ENCODE measurements around the gene POLR3H. TPM values are rescaled to one million over a fixed set of nuclear protein-coding genes. Genes with fewer than 3 reads are reported as not detected.

The POLR3H gene
- polyA plus RNA-seq, 3 donors: 9.4 to 19.0 (median 10.4) TPM

DNA sequence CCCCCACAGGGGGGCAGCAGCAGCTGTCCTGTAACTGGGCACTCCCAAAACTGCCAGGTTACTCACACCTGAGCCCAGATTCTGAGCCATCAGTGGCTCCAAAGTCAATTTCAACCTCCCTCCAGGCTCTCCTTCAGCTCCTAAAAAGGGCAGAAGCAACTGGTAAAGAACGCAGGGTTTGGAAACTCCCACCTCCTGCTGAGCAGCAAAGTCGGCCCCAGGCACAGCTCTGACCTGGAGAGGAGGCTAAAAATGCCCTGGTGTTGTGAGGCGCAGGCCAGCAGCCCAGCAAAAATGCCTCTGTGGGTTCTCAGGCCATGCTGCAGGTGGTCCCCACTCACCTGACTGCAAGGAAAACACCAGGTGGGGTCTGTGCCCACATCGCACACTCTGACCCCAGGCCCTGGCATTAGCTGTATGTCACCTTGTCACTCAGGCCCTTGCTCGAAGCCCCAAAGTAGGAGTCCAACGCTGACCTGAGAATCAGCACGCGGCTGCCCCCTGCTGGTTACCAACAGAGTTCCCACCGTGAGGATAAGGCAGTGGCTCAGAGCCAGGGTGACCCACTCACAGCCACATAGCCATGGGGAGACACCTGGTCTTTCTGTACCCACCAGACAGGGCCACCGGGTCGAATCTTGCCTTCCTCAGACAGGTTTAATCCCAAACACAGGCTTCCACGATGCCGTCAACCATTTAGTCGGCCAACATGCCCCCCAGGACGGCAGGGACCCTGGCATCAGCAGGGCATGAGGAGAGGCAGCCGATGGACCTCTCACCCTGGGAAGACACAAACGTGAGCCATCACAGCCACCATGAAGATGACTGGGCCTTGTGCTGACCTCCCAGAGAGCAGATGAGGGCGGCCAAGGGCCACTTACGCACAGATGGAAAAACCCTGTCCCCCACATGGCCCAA is 11.1 kb downstream of the POLR3H start:
- intact Hi-C loops (cut with micrococcal nuclease): no loop called here
- TF ChIP-seq, protein P1, sequence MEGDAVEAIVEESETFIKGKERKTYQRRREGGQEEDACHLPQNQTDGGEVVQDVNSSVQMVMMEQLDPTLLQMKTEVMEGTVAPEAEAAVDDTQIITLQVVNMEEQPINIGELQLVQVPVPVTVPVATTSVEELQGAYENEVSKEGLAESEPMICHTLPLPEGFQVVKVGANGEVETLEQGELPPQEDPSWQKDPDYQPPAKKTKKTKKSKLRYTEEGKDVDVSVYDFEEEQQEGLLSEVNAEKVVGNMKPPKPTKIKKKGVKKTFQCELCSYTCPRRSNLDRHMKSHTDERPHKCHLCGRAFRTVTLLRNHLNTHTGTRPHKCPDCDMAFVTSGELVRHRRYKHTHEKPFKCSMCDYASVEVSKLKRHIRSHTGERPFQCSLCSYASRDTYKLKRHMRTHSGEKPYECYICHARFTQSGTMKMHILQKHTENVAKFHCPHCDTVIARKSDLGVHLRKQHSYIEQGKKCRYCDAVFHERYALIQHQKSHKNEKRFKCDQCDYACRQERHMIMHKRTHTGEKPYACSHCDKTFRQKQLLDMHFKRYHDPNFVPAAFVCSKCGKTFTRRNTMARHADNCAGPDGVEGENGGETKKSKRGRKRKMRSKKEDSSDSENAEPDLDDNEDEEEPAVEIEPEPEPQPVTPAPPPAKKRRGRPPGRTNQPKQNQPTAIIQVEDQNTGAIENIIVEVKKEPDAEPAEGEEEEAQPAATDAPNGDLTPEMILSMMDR (IDR thresholded peaks at IDR 0.05): peak; percentile 87
- Histone ChIP-seq H3K4me3 (replicated peaks in 1 of 3; ENCODE audit: low read depth in 2 of 3, low read length in 3 of 3) (no peak overlapping the region), H3K9ac (ENCODE audit: insufficient read depth, low read length, poor library complexity, severe bottlenecking) (no peak overlapping the region), H3K27me3 (ENCODE audit: control insufficient read depth in 2 of 2, insufficient read depth in 2 of 2, low read length in 2 of 2) (no peaks in the 10 kb centered on the region), H3K9me3 (replicated peaks in 1 of 2; ENCODE audit: control insufficient read depth in 1 of 2, insufficient read depth in 1 of 2, low read length in 2 of 2) (no peaks in the 10 kb centered on the region), H4K20me1 (ENCODE audit: insufficient read depth, low read length) (peaks cover 37% of the 10 kb centered on the region), H3K27ac (ENCODE audit: low read depth in 1 of 2, low read length in 2 of 2) (peak overlapping the region in 1 of 2 donors; percentile 18), H3K4me2 (replicated peaks; ENCODE audit: extremely low read depth, low read length, poor library complexity, severe bottlenecking) (no peak overlapping the region), H3K4me1 (ENCODE audit: control insufficient read depth in 1 of 2, insufficient read depth in 2 of 2, low read length in 2 of 2) (no peaks in the 10 kb centered on the region), H3K79me2 (ENCODE audit: insufficient read depth, low read length) (no peaks in the 10 kb centered on the region), H3K36me3 (replicated peaks in 1 of 2; ENCODE audit: control insufficient read depth in 1 of 2, insufficient read depth in 2 of 2, low read length in 2 of 2) (peaks cover 45 to 59% of the 10 kb centered on the region in 2 donors), H2AFZ (ENCODE audit: insufficient read depth, low read depth, low read length, poor library complexity, severe bottlenecking) (no peak overlapping the region)
- DNase-seq: peak; percentile 47 to 62 (median 60)
- peaks cover 3% of the 10 kb centered on the region for H3K4me1 Mint-ChIP-seq
- peaks cover 40 to 80% of the 10 kb centered on the region in 2 donors for H3K36me3 Mint-ChIP-seq
- peak overlapping the region in 3 of 7 donors; percentile 19 to 58 (median 42) for H3K27ac Mint-ChIP-seq
- H3K27me3 Mint-ChIP-seq (ENCODE audit: low read depth in 3 of 3): peaks cover 0 to 4% (median 0%) of the 10 kb centered on the region in 3 donors
- H3K4me3 Mint-ChIP-seq: no peak overlapping the region
- H3K9me3 Mint-ChIP-seq: no peaks in the 10 kb centered on the region
- 70% methylated on average over 15 of the region's 19 CpGs for WGBS (ENCODE audit: insufficient coverage)

DNA sequence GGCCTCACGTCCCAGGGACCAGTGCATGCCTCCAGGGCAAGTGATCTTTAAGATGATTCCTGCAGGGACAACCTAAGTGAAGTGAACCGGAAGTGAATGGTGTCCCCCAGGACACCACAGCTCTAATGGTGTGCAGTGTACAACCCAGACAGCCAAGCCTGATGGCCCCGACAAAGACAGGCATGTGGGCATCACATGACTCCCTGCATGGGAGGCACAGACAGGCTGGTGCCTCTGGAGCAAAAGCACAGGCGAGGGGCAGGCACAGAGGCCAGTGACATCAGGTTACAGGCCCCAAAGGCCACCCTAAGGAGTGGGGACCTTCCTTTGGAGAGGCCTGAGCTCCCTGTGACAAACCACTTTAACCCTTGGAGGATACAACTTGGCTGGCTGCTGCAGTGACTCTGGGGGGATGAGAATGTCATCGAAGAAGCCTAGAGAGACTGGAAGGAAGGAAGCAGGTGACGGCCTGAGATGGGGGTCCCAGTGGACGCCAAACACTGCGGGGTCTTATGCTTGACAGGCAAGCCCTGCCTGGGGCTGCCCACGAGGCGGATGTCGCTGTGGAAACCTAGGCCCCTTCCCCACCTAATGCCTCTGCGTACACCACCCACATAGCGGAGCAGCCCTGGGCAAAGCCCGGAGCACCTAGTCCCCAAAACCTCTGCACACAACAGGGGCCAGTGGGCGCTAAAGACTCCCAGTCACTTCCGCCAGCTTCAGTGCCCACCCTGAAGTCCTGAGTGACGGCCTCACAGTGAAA is 12.4 kb downstream of the POLR3H start:
- no peak overlapping the region for H3K4me3 Mint-ChIP-seq
- 100% methylated on average over 11 of the region's 17 CpGs for WGBS (ENCODE audit: insufficient coverage)
- Histone ChIP-seq H3K4me2 (replicated peaks; ENCODE audit: extremely low read depth, low read length, poor library complexity, severe bottlenecking) (no peak overlapping the region), H3K9me3 (replicated peaks in 1 of 2; ENCODE audit: control insufficient read depth in 1 of 2, insufficient read depth in 1 of 2, low read length in 2 of 2) (no peaks in the 10 kb centered on the region), H2AFZ (ENCODE audit: insufficient read depth, low read depth, low read length, poor library complexity, severe bottlenecking) (no peak overlapping the region), H3K4me3 (replicated peaks in 1 of 3; ENCODE audit: low read depth in 2 of 3, low read length in 3 of 3) (no peak overlapping the region), H3K27ac (ENCODE audit: low read depth in 1 of 2, low read length in 2 of 2) (peak overlapping the region in 1 of 2 donors; percentile 18), H3K36me3 (replicated peaks in 1 of 2; ENCODE audit: control insufficient read depth in 1 of 2, insufficient read depth in 2 of 2, low read length in 2 of 2) (peaks cover 53 to 63% of the 10 kb centered on the region in 2 donors), H4K20me1 (ENCODE audit: insufficient read depth, low read length) (peaks cover 50% of the 10 kb centered on the region), H3K27me3 (ENCODE audit: control insufficient read depth in 2 of 2, insufficient read depth in 2 of 2, low read length in 2 of 2) (no peaks in the 10 kb centered on the region), H3K4me1 (ENCODE audit: control insufficient read depth in 1 of 2, insufficient read depth in 2 of 2, low read length in 2 of 2) (no peaks in the 10 kb centered on the region), H3K9ac (ENCODE audit: insufficient read depth, low read length, poor library complexity, severe bottlenecking) (no peak overlapping the region), H3K79me2 (ENCODE audit: insufficient read depth, low read length) (no peaks in the 10 kb centered on the region)
- H3K27me3 Mint-ChIP-seq (ENCODE audit: low read depth in 3 of 3): peaks cover 0 to 4% (median 0%) of the 10 kb centered on the region in 3 donors
- peaks cover 43 to 81% of the 10 kb centered on the region in 2 donors for H3K36me3 Mint-ChIP-seq
- H3K9me3 Mint-ChIP-seq: no peaks in the 10 kb centered on the region
- peak overlapping the region in 2 of 7 donors; percentile 26 to 30 for H3K27ac Mint-ChIP-seq
- TF ChIP-seq, protein P1 (IDR thresholded peaks at IDR 0.05): no peak
- intact Hi-C loops (cut with micrococcal nuclease): no loop called here
- peaks cover 3% of the 10 kb centered on the region for H3K4me1 Mint-ChIP-seq
- no peak for DNase-seq

All from CD14-positive monocyte (primary cell).